Natural killer cell (primary cell): Measurements from ENCODE around the gene C9orf85. TPM values are rescaled to one million over a fixed set of nuclear protein-coding genes. Genes with fewer than 3 reads are reported as not detected.

ENCODE experiments used
- ATAC-seq, 3 donors: fragments of 150-1000 bp in 2 of 3; fragments of 200-7000 bp in 1 of 3; cut with Tn5 transposase; 1 replicate in 1 of 3; 2 replicates in 2 of 3; pipeline ENCODE4 v1.10.0; 2021; ENCODE audit warnings: mild to moderate bottlenecking in 2 of 3, moderate library complexity in 2 of 3
- DNase-seq, 2 donors: peaks; one replicate each; pipeline versions ENCODE4 v3.0.0 to v3.0.0-alpha.2; 2013 to 2021; ENCODE audit warnings: mixed read lengths in 1 of 2
- H3K27ac ChIP-seq: one replicate; pipeline ENCODE4 v1.5.1; 2013; ENCODE audit warnings: mild to moderate bottlenecking, low read length
- H3K27me3 ChIP-seq: one replicate; pipeline ENCODE4 v1.6.1; 2013; ENCODE audit warnings: low read length; ENCODE audit not compliant: control insufficient read depth, insufficient read depth
- H3K36me3 ChIP-seq: one replicate; pipeline ENCODE4 v1.6.1; 2013; ENCODE audit warnings: low read length; ENCODE audit not compliant: control insufficient read depth, insufficient read depth
- H3K4me1 ChIP-seq: one replicate; pipeline ENCODE4 v1.6.1; 2013; ENCODE audit warnings: low read length; ENCODE audit not compliant: control insufficient read depth, insufficient read depth
- H3K4me3 ChIP-seq: one replicate; pipeline ENCODE4 v1.5.1; 2013; ENCODE audit warnings: low read length
- H3K9me3 ChIP-seq: one replicate; pipeline ENCODE4 v1.6.1; 2013; ENCODE audit warnings: low read length; ENCODE audit not compliant: control insufficient read depth, insufficient read depth
- H3K27ac Mint-ChIP-seq, 2 donors: one replicate each; pipeline ENCODE4 v1.8.0; 2022; ENCODE audit warnings: mild to moderate bottlenecking in 2 of 2, mixed read lengths in 2 of 2, moderate library complexity in 1 of 2
- H3K27me3 Mint-ChIP-seq, 2 donors: one replicate each; pipeline ENCODE4 v1.8.0; 2022; ENCODE audit warnings: low read depth in 2 of 2, mixed read lengths in 2 of 2
- H3K36me3 Mint-ChIP-seq: one replicate; pipeline ENCODE4 v1.8.0; 2022; ENCODE audit warnings: mixed read lengths
- H3K4me1 Mint-ChIP-seq, 2 donors: one replicate each; pipeline ENCODE4 v1.8.0; 2022; ENCODE audit warnings: mixed read lengths in 2 of 2
- H3K4me3 Mint-ChIP-seq: one replicate; pipeline ENCODE4 v1.8.0; 2022; ENCODE audit warnings: mild to moderate bottlenecking, moderate library complexity, mixed read lengths
- H3K9me3 Mint-ChIP-seq, 2 donors: one replicate each; pipeline ENCODE4 v1.8.0; 2022; ENCODE audit warnings: mixed read lengths in 2 of 2
- WGBS: methylation state at CpG from one replicate; pipeline ENCODE4 v1.1.7; 2013; ENCODE audit warnings: missing lambda C conversion rate; ENCODE audit not compliant: insufficient coverage; 5-methylcytosine and 5-hydroxymethylcytosine counted together
- intact Hi-C: fragments of 100-400 bp; cut with micrococcal nuclease; formaldehyde crosslinking; loops from one replicate; pipeline ENCODE4 v1.14.2; 2022
- total RNA-seq, 4 donors: library from RNA; stranded (reverse); fragments of 120-200 nt in 1 of 4; gene quantifications; one replicate each; pipeline versions ENCODE4 v1.2.3 to v1.2.4, GENCODE V29; 2013 to 2022
- TF ChIP-seq, protein P1 (sequence below): fragments of 200-600 bp; IDR thresholded peaks from one replicate; pipeline ENCODE4 v1.8.0; 2022; ENCODE audit warnings: antibody characterized with exemption

The C9orf85 gene
- total RNA-seq, 3 donors from 2014 or later (not counting 1 experiment from before 2014, with no cell fraction given), result 5.6 to 11.1 (median 9.2) TPM

DNA sequence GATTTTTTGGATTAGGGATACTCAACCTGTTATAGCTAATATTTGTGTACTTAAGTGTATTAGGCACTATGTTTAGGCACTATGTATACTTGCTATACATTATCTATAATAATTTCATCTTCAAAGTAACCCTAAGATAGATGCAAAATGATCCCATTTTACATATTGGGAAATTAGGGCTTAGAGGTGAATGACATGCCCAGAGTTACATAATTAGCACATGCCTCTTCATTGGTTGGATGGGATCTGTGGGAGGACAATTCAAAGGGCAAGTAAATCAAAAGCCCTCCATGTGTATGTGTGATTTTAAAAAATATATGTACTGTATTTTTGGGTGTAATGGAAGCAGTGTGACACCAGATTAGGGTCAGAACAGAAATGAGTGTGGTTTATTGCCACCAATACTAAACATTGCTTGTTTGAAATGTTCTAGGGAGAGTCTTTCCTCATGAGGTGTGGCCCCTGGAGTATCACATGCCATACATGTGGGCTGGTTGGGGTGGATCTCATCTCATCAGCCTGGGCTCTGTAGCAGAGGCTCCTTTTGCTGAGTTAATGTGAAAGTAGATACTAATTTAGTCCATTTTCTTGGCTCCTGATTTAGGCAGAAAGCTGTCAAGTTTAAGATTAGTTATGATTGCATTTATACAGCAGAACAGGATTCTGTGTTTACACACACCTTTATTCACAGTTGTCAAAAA, 5.5 kb downstream of the C9orf85 start:
- H3K4me3 Mint-ChIP-seq, result no peak overlapping the region
- intact Hi-C loops, result no loop called here
- Histone ChIP-seq H3K27ac (no peak overlapping the region), H3K4me3 (no peak overlapping the region), H3K27me3 (no peaks in the 10 kb centered on the region), H3K9me3 (no peaks in the 10 kb centered on the region), H3K36me3 (peaks cover 3% of the 10 kb centered on the region), H3K4me1 (peaks cover 8% of the 10 kb centered on the region)
- no peaks in the 10 kb centered on the region for H3K36me3 Mint-ChIP-seq
- peaks cover 26 to 30% of the 10 kb centered on the region in 2 donors for H3K4me1 Mint-ChIP-seq
- TF ChIP-seq, protein P1, sequence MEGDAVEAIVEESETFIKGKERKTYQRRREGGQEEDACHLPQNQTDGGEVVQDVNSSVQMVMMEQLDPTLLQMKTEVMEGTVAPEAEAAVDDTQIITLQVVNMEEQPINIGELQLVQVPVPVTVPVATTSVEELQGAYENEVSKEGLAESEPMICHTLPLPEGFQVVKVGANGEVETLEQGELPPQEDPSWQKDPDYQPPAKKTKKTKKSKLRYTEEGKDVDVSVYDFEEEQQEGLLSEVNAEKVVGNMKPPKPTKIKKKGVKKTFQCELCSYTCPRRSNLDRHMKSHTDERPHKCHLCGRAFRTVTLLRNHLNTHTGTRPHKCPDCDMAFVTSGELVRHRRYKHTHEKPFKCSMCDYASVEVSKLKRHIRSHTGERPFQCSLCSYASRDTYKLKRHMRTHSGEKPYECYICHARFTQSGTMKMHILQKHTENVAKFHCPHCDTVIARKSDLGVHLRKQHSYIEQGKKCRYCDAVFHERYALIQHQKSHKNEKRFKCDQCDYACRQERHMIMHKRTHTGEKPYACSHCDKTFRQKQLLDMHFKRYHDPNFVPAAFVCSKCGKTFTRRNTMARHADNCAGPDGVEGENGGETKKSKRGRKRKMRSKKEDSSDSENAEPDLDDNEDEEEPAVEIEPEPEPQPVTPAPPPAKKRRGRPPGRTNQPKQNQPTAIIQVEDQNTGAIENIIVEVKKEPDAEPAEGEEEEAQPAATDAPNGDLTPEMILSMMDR, result no peak
- H3K9me3 Mint-ChIP-seq, result no peaks in the 10 kb centered on the region
- no peaks in the 10 kb centered on the region for H3K27me3 Mint-ChIP-seq
- DNase-seq (no peak), ATAC-seq (no peak)
- no peak overlapping the region for H3K27ac Mint-ChIP-seq

- DNase-seq, result no peak
- Histone ChIP-seq H3K9me3 (no peaks in the 10 kb centered on the region), H3K4me1 (no peaks in the 10 kb centered on the region), H3K36me3 (peaks cover 3% of the 10 kb centered on the region), H3K4me3 (no peak overlapping the region), H3K27me3 (no peaks in the 10 kb centered on the region), H3K27ac (no peak overlapping the region)
- WGBS, result 100% methylated on average over 4 of the region's 5 CpGs
- TF ChIP-seq, protein P1, result no peak
- Mint-ChIP-seq H3K9me3 (no peaks in the 10 kb centered on the region), H3K36me3 (no peaks in the 10 kb centered on the region), H3K4me3 (no peak overlapping the region), H3K4me1 (peaks cover 21 to 29% of the 10 kb centered on the region in 2 donors), H3K27ac (no peak overlapping the region), H3K27me3 (no peaks in the 10 kb centered on the region)
- no peak for ATAC-seq
- intact Hi-C loops, result no loop called here
Observed at GRCh38 chr9:71918419-71918818, 7.0 kb downstream of the C9orf85 start.

DNA sequence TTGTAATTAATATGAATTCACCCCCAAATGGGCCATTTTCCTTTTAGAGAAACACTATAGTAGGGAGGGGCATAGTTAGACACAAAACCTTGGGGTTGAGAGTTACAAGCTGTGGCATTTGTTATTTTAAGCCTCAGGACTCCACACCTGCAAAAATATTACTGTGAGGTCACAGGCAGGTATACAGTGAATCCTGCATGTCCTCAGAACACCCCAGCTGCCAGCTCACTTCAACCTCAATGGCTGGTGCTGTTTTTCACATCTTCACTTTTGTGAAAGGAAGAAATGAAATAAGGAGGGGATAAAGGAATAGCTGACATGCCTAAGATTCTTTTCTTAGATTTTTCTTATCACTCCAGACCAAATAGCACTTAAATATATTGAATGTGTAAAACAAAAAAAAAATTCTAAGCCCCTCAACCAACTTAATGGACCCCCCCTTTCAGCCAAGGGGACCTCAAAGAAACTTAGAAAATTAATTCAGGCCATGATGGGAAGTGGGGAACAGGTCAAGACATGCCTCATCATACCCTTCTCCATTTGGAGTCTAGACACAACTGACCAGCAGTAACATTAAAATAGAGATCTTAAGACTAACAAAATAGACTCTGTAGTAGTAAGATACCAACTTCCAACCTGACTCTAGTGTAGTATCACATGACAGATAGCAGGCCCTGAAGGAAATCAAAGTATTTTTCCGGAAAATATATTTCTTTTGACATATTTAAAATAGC, 9.2 kb downstream of the C9orf85 start:
- Mint-ChIP-seq H3K36me3 (no peaks in the 10 kb centered on the region), H3K27me3 (no peaks in the 10 kb centered on the region), H3K4me3 (no peak overlapping the region), H3K27ac (no peak overlapping the region), H3K9me3 (no peaks in the 10 kb centered on the region), H3K4me1 (peaks cover 20 to 24% of the 10 kb centered on the region in 2 donors)
- H3K27ac ChIP-seq, result no peak overlapping the region
- H3K4me1 ChIP-seq, result no peaks in the 10 kb centered on the region
- TF ChIP-seq, protein P1, result no peak
- ATAC-seq, result no peak
- H3K4me3 ChIP-seq, result no peak overlapping the region
- no peaks in the 10 kb centered on the region for H3K27me3 ChIP-seq
- no peak for DNase-seq
- no peaks in the 10 kb centered on the region for H3K9me3 ChIP-seq
- intact Hi-C loops, result no loop called here
- peaks cover 3% of the 10 kb centered on the region for H3K36me3 ChIP-seq
- WGBS, result no CpG with 5 or more reads among the region's 1 CpG
